ENCODE data around the gene CHN1. TPM values are rescaled to one million over a fixed set of nuclear protein-coding genes. Genes with fewer than 3 reads are reported as not detected.

CHN1 gene
- total RNA-seq, 4 donors from 2014 or later: 0.66 to 4.7 (median 2.4) TPM

GRCh38 chr2:174963437-174964400, 41.5 kb downstream of the CHN1 start:
- intact Hi-C loops (cut with DNase I; ENCODE audit: low total_unique reads) (no loop called here), in situ Hi-C loops (cut with MboI; ENCODE audit: low sequenced_read_pairs in 4 of 4) (no loop called here)
- Histone ChIP-seq H3K9me3 (no peaks in the 10 kb centered on the region), H3K27ac (no peak overlapping the region), H3K27me3 (no peaks in the 10 kb centered on the region), H3K4me3 (no peak overlapping the region), H3K4me1 (peaks cover 2 to 5% of the 10 kb centered on the region in 2 donors), H3K36me3 (no peaks in the 10 kb centered on the region)
- DNase-seq (no peak), ATAC-seq (no peak)
- TF ChIP-seq POLR2A (IDR thresholded peaks at IDR 0.05): no peak
- TF ChIP-seq, protein P1, sequence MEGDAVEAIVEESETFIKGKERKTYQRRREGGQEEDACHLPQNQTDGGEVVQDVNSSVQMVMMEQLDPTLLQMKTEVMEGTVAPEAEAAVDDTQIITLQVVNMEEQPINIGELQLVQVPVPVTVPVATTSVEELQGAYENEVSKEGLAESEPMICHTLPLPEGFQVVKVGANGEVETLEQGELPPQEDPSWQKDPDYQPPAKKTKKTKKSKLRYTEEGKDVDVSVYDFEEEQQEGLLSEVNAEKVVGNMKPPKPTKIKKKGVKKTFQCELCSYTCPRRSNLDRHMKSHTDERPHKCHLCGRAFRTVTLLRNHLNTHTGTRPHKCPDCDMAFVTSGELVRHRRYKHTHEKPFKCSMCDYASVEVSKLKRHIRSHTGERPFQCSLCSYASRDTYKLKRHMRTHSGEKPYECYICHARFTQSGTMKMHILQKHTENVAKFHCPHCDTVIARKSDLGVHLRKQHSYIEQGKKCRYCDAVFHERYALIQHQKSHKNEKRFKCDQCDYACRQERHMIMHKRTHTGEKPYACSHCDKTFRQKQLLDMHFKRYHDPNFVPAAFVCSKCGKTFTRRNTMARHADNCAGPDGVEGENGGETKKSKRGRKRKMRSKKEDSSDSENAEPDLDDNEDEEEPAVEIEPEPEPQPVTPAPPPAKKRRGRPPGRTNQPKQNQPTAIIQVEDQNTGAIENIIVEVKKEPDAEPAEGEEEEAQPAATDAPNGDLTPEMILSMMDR (IDR thresholded peaks at IDR 0.05 in 4 of 5, conservative IDR thresholded peaks at IDR 0.05 in 1 of 5): no peak

DNA sequence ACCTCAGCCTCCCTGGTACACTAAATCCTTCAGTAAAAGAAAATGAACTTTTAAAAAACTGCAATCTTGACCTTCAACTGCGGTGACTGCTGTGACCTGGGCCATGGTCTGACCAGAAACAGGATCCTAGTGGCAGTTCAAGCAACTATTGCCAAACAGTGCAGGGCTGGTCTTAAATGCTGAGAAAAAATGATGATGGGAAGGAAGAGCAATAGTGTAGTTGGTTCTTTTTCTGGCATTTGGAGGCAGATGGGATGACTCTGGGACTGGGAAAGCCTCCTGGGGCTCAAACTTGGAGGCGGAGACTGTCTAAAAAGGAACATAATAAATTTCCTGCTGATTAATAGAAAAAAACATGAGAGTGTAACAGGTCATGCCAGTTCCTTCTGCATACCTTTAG, 45.4 kb downstream of the CHN1 start:
- in situ Hi-C loops (cut with MboI; ENCODE audit: low sequenced_read_pairs in 4 of 4): no loop called here

DNA sequence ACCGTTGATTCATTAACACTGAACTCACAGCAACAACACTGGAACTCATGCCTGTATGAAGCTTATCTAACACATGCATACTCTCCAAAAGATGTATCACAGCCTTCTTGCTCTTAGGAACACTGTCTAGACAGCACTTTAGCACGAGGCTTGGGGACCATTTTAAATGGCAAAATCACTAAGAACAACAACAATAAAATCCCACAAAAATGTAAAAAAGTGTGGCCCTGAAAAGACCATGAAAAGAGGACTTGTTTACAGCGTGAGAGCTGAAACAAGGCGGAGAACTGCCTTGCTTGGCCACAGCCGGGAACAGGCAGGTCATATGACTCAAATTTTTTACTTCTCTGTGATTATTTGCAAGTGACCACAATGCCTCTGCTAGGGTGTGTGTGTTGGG, 48.1 kb downstream of the CHN1 start:
- ATAC-seq (no peak), DNase-seq (no peak)
- intact Hi-C loops (cut with DNase I; ENCODE audit: low total_unique reads) (no loop called here), in situ Hi-C loops (cut with MboI; ENCODE audit: low sequenced_read_pairs in 4 of 4) (no loop called here)
- Histone ChIP-seq H3K4me1 (peaks cover 0 to 2% of the 10 kb centered on the region in 2 donors), H3K9me3 (no peaks in the 10 kb centered on the region), H3K27me3 (no peaks in the 10 kb centered on the region), H3K27ac (no peak overlapping the region), H3K36me3 (no peaks in the 10 kb centered on the region), H3K4me3 (no peak overlapping the region)
- TF ChIP-seq, protein P1 (IDR thresholded peaks at IDR 0.05 in 4 of 5, conservative IDR thresholded peaks at IDR 0.05 in 1 of 5): no peak
- no peak for TF ChIP-seq POLR2A (IDR thresholded peaks at IDR 0.05)

More for the DNA sequence above, 45.4 kb downstream of the CHN1 start:
- TF ChIP-seq, protein P1 (IDR thresholded peaks at IDR 0.05 in 4 of 5, conservative IDR thresholded peaks at IDR 0.05 in 1 of 5): no peak
- TF ChIP-seq POLR2A (IDR thresholded peaks at IDR 0.05): no peak
- H3K27me3 ChIP-seq: no peaks in the 10 kb centered on the region
- intact Hi-C loops (cut with DNase I; ENCODE audit: low total_unique reads): no loop called here
- H3K4me1 ChIP-seq: peaks cover 0 to 2% of the 10 kb centered on the region in 2 donors
- no peaks in the 10 kb centered on the region for H3K9me3 ChIP-seq
- ATAC-seq (peak; percentile 49 to 70), DNase-seq (no peak)
- H3K27ac ChIP-seq: no peak overlapping the region
- no peaks in the 10 kb centered on the region for H3K36me3 ChIP-seq
- no peak overlapping the region for H3K4me3 ChIP-seq

- Histone ChIP-seq H3K27ac (no peak overlapping the region), H3K9me3 (no peaks in the 10 kb centered on the region), H3K36me3 (no peaks in the 10 kb centered on the region), H3K4me1 (no peaks in the 10 kb centered on the region), H3K27me3 (no peaks in the 10 kb centered on the region), H3K4me3 (no peak overlapping the region)
- ATAC-seq: no peak
- intact Hi-C loops (cut with DNase I; ENCODE audit: low total_unique reads) (no loop called here), in situ Hi-C loops (cut with MboI; ENCODE audit: low sequenced_read_pairs in 4 of 4) (no loop called here)
- DNase-seq: no peak
- TF ChIP-seq, protein P1 (IDR thresholded peaks at IDR 0.05 in 4 of 5, conservative IDR thresholded peaks at IDR 0.05 in 1 of 5): no peak
These were observed 52.6 kb downstream of the CHN1 start for GRCh38 chr2:174952607-174953006.

All from gastrocnemius medialis (tissue), 4 donors.